ENCODE measurements around the gene DR1.

The DR1 gene

GRCh38 chr1:93395195-93395594 is 49.5 kb downstream of the DR1 start:
- no peak for DNase-seq

- DNase-seq = no peak
These were observed 54.1 kb downstream of the DR1 start for GRCh38 chr1:93399781-93400180.

GRCh38 chr1:93408203-93408602 is 62.5 kb downstream of the DR1 start:
- no peak for DNase-seq

- no peak for DNase-seq
These were observed 65.3 kb downstream of the DR1 start for GRCh38 chr1:93411000-93411399.

GRCh38 chr1:93414749-93415148 is 69.0 kb downstream of the DR1 start:
- no peak for DNase-seq

- no peak for DNase-seq
These were observed 69.6 kb downstream of the DR1 start for GRCh38 chr1:93415296-93415695.

- DNase-seq = no peak
These were observed 70.5 kb downstream of the DR1 start for GRCh38 chr1:93416183-93416582.
